OCI-LY7 (cell line): ENCODE data around the gene RPS17.

ENCODE experiments used
- EZH2phosphoT487 ChIP-seq: fragments of 200-600 bp; sonication (generic); IDR thresholded peaks from 2 replicates; pipeline ENCODE4 v1.6.1; 2018; ENCODE audit warnings: low read depth, borderline replicate concordance, mild to moderate bottlenecking, mixed run types, antibody characterized with exemption, low read length, moderate library complexity, mixed read lengths
- TF ChIP-seq, protein P1 (sequence below): fragments of 200-600 bp; sonication (generic); conservative IDR thresholded peaks from 2 replicates; pipeline ENCODE4 v1.5.1; 2014; ENCODE audit warnings: mild to moderate bottlenecking, antibody characterized with exemption, low read length, moderate library complexity, mixed read lengths

- TF ChIP-seq, protein P1, sequence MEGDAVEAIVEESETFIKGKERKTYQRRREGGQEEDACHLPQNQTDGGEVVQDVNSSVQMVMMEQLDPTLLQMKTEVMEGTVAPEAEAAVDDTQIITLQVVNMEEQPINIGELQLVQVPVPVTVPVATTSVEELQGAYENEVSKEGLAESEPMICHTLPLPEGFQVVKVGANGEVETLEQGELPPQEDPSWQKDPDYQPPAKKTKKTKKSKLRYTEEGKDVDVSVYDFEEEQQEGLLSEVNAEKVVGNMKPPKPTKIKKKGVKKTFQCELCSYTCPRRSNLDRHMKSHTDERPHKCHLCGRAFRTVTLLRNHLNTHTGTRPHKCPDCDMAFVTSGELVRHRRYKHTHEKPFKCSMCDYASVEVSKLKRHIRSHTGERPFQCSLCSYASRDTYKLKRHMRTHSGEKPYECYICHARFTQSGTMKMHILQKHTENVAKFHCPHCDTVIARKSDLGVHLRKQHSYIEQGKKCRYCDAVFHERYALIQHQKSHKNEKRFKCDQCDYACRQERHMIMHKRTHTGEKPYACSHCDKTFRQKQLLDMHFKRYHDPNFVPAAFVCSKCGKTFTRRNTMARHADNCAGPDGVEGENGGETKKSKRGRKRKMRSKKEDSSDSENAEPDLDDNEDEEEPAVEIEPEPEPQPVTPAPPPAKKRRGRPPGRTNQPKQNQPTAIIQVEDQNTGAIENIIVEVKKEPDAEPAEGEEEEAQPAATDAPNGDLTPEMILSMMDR: no peak
- no peak for TF ChIP-seq EZH2phosphoT487
These were observed 26.4 kb upstream of the RPS17 start for GRCh38 chr15:82566690-82567089.
